H1 (cell line): ENCODE data around the gene FBXL17. TPM values are rescaled to one million over a fixed set of nuclear protein-coding genes. Genes with fewer than 3 reads are reported as not detected.
A peak's percentile ranks its signal among the peaks of the same experiment; 100 is the strongest.

Experiments used
- CTCF ChIA-PET: fragments of 300-600 bp; sonication (Branson Sonifier 250); formaldehyde crosslinking; loops from one replicate; lab custom pipeline; 2021; ENCODE audit not compliant: partially characterized antibody; lab: Charles Lee
- POLR2A ChIA-PET: fragments of 300-600 bp; sonication (Branson Sonifier 250); formaldehyde crosslinking; loops from one replicate; lab custom pipeline; 2021; ENCODE audit warnings: inconsistent platforms; ENCODE audit not compliant: partially characterized antibody; lab: Charles Lee
- DNase-seq, 2 experiments: peaks; one replicate each; pipeline versions ENCODE4 v3.0.0 to v3.0.0-alpha.2; 2010 to 2022; ENCODE audit warnings: low spot score in 2 of 2, low read depth in 1 of 2, mixed read lengths in 1 of 2
- FAIRE-seq: peaks from 2 replicates; lab custom pipeline; 2011; peaks lifted over from hg19 to GRCh38; lab: Jason Lieb, UNC
- H2AFZ ChIP-seq: 2 replicates; pipeline ENCODE4 v1.8.1; 2012; ENCODE audit warnings: low read length, inconsistent platforms
- H2AK5ac ChIP-seq: 2 replicates; pipeline ENCODE4 v1.6.1; 2013; ENCODE audit warnings: low read depth, low read length
- H2BK120ac ChIP-seq: replicated peaks from 2 replicates; pipeline ENCODE3; 2013; ENCODE audit warnings: low read depth, low read length, inconsistent platforms
- H2BK12ac ChIP-seq: 2 replicates; pipeline ENCODE4 v1.6.1; 2013; ENCODE audit warnings: low read depth, low read length
- H2BK15ac ChIP-seq: 2 replicates; pipeline ENCODE4 v1.6.1; 2013; ENCODE audit warnings: low read length
- H2BK20ac ChIP-seq: 2 replicates; pipeline ENCODE4 v1.6.1; 2013; ENCODE audit warnings: low read length
- H2BK5ac ChIP-seq: 2 replicates; pipeline ENCODE4 v1.6.1; 2013; ENCODE audit warnings: low read depth, low read length
- H3K14ac ChIP-seq: 2 replicates; pipeline ENCODE4 v1.6.1; 2013; ENCODE audit warnings: inconsistent platforms; ENCODE audit not compliant: insufficient read length
- H3K18ac ChIP-seq: 2 replicates; pipeline ENCODE4 v1.6.1; 2013; ENCODE audit warnings: low read length; ENCODE audit errors: extremely low read depth
- H3K23ac ChIP-seq: 2 replicates; pipeline ENCODE4 v1.6.1; 2013; ENCODE audit warnings: inconsistent platforms; ENCODE audit not compliant: insufficient read length
- H3K23me2 ChIP-seq: 2 replicates; pipeline ENCODE4 v1.6.1; 2013; ENCODE audit warnings: low read depth, low read length
- H3K27ac ChIP-seq: 2 replicates; pipeline ENCODE4 v1.6.1; 2011; ENCODE audit warnings: low read depth, low read length, inconsistent platforms
- H3K27me3 ChIP-seq, 4 experiments: replicated peaks in 1 of 4; 1 replicate in 1 of 4; 2 replicates in 3 of 4; pipeline versions ENCODE4 v1.6.1 to v1.8.1; 2011 to 2013; ENCODE audit warnings: low read length in 3 of 4, mild to moderate bottlenecking in 3 of 4, inconsistent platforms in 2 of 4, mixed read lengths in 2 of 4, moderate library complexity in 1 of 4; ENCODE audit not compliant: control insufficient read depth in 3 of 4, insufficient read depth in 3 of 4; ENCODE audit errors: extremely low read depth in 1 of 4
- H3K36me3 ChIP-seq, 4 experiments: 2 replicates each; pipeline versions ENCODE4 v1.6.1 to v1.8.1; 2011 to 2013; ENCODE audit warnings: mild to moderate bottlenecking in 4 of 4, low read length in 3 of 4, moderate library complexity in 2 of 4, control low read depth in 1 of 4, inconsistent platforms in 1 of 4; ENCODE audit not compliant: insufficient read depth in 4 of 4, control insufficient read depth in 2 of 4
- H3K4ac ChIP-seq: replicated peaks from 2 replicates; pipeline ENCODE3; 2013; ENCODE audit warnings: low read length, low read depth, mixed read lengths, inconsistent platforms; ENCODE audit not compliant: insufficient read length
- H3K4me1 ChIP-seq, 4 experiments: replicated peaks in 1 of 4; 1 replicate in 1 of 4; 2 replicates in 3 of 4; pipeline versions ENCODE4 v1.6.1 to v1.8.1; 2011 to 2013; ENCODE audit warnings: low read length in 3 of 4, inconsistent platforms in 2 of 4, mixed read lengths in 1 of 4; ENCODE audit not compliant: insufficient read depth in 4 of 4, control insufficient read depth in 3 of 4
- H3K4me2 ChIP-seq, 2 experiments: 2 replicates each; pipeline versions ENCODE4 v1.6.1 to v1.8.1; 2011 to 2013; ENCODE audit warnings: low read depth in 2 of 2, low read length in 2 of 2, control low read depth in 1 of 2, inconsistent platforms in 1 of 2, mild to moderate bottlenecking in 1 of 2; ENCODE audit not compliant: insufficient read depth in 1 of 2
- H3K4me3 ChIP-seq, 4 experiments: fragments of 200-600, 300-600 bp in 1 of 4; sonication (generic), shearing (Covaris generic), sonication (Bioruptor Twin) in 1 of 4; 2 replicates each; pipeline versions ENCODE4 v1.5.1 to v1.8.1; 2011 to 2016; ENCODE audit warnings: low read length in 4 of 4, low read depth in 3 of 4, control low read depth in 2 of 4, inconsistent platforms in 2 of 4, mild to moderate bottlenecking in 2 of 4, mixed read lengths in 1 of 4, moderate library complexity in 1 of 4; ENCODE audit not compliant: insufficient read depth in 2 of 4; ENCODE audit errors: extremely low read depth in 1 of 4
- H3K56ac ChIP-seq: replicated peaks from 2 replicates; pipeline ENCODE3; 2013; ENCODE audit warnings: low read depth, mild to moderate bottlenecking, mixed read lengths, low read length, inconsistent platforms; ENCODE audit not compliant: insufficient read length
- H3K79me1 ChIP-seq: 2 replicates; pipeline ENCODE4 v1.6.1; 2013; ENCODE audit warnings: low read depth, low read length, control low read depth
- H3K79me2 ChIP-seq, 2 experiments: 2 replicates each; pipeline versions ENCODE4 v1.6.1 to v1.8.1; 2012 to 2013; ENCODE audit warnings: low read length in 2 of 2, mild to moderate bottlenecking in 2 of 2, inconsistent platforms in 1 of 2; ENCODE audit not compliant: insufficient read depth in 2 of 2, control insufficient read depth in 1 of 2
- H3K9ac ChIP-seq, 4 experiments: replicated peaks in 1 of 4; 1 replicate in 1 of 4; 2 replicates in 3 of 4; pipeline versions ENCODE4 v1.6.1 to v1.8.1; 2011 to 2013; ENCODE audit warnings: low read depth in 3 of 4, low read length in 3 of 4, control low read depth in 2 of 4, mild to moderate bottlenecking in 2 of 4, moderate library complexity in 2 of 4, inconsistent platforms in 1 of 4; ENCODE audit errors: extremely low read depth in 1 of 4
- H3K9me3 ChIP-seq, 2 experiments: 2 replicates each; pipeline versions ENCODE4 v1.6.1 to v1.8.1; 2012 to 2013; ENCODE audit warnings: mild to moderate bottlenecking in 2 of 2, moderate library complexity in 2 of 2, control low read depth in 1 of 2, inconsistent platforms in 1 of 2, low read depth in 1 of 2, low read length in 1 of 2, mixed read lengths in 1 of 2; ENCODE audit not compliant: insufficient read depth in 2 of 2
- H4K20me1 ChIP-seq, 2 experiments: replicated peaks in 1 of 2; 2 replicates each; pipeline versions ENCODE3 to v1.8.1; 2011 to 2013; ENCODE audit warnings: inconsistent platforms in 2 of 2, low read length in 2 of 2, mild to moderate bottlenecking in 1 of 2; ENCODE audit not compliant: insufficient read depth in 2 of 2, control insufficient read depth in 1 of 2
- H4K5ac ChIP-seq: 2 replicates; pipeline ENCODE4 v1.6.1; 2013; ENCODE audit warnings: low read length, low read depth, mixed read lengths, inconsistent platforms; ENCODE audit not compliant: insufficient read length
- H4K8ac ChIP-seq: 2 replicates; pipeline ENCODE4 v1.8.0; 2013; ENCODE audit warnings: mild to moderate bottlenecking, moderate library complexity, low read length, inconsistent platforms; ENCODE audit not compliant: insufficient read depth; ENCODE audit errors: extremely low read depth
- H4K91ac ChIP-seq: replicated peaks from 2 replicates; pipeline ENCODE3; 2013; ENCODE audit warnings: low read length, mixed read lengths, inconsistent platforms; ENCODE audit not compliant: insufficient read length
- CBX5 ChIP-seq: fragments of 300-800, 300-1000 bp; sonication (generic); IDR thresholded peaks from 2 replicates; pipeline ENCODE4 v1.7.1; 2016; ENCODE audit warnings: antibody characterized with exemption, low read length, low read depth
- GABPA ChIP-seq: IDR thresholded peaks from 2 replicates; pipeline ENCODE4 v1.6.1; 2011; ENCODE audit warnings: mild to moderate bottlenecking, low read length, moderate library complexity, borderline replicate concordance; ENCODE audit not compliant: insufficient read depth
- HDAC6 ChIP-seq: IDR thresholded peaks from one replicate; pipeline ENCODE4 v1.7.1; 2012; ENCODE audit warnings: low read depth, mild to moderate bottlenecking, inconsistent platforms, low read length, moderate library complexity
- JUND ChIP-seq: IDR thresholded peaks from 2 replicates; pipeline ENCODE4 v1.6.1; 2011; ENCODE audit warnings: mild to moderate bottlenecking, improper control_type of control experiment, low read length
- KDM5A ChIP-seq: fragments of 200-600 bp; IDR thresholded peaks from 2 replicates; pipeline ENCODE4 v1.7.1; 2012; ENCODE audit warnings: mild to moderate bottlenecking, low read length, inconsistent platforms, mixed read lengths
- NANOG ChIP-seq: IDR thresholded peaks from 2 replicates; pipeline ENCODE4 v1.6.1; 2011; ENCODE audit warnings: low read length, low read depth, mild to moderate bottlenecking, inconsistent platforms; ENCODE audit not compliant: insufficient read depth, poor library complexity, severe bottlenecking
- RBBP5 ChIP-seq: IDR thresholded peaks from 2 replicates; pipeline ENCODE4 v1.7.1; 2012; ENCODE audit warnings: low read depth, mild to moderate bottlenecking, inconsistent platforms, low read length, moderate library complexity, borderline replicate concordance
- RNF2 ChIP-seq: fragments of 200-900, 300-1000 bp; sonication (generic); IDR thresholded peaks from 2 replicates; pipeline ENCODE4 v1.7.1; 2016; ENCODE audit warnings: borderline replicate concordance, low read depth, mild to moderate bottlenecking, antibody characterized with exemption, low read length; ENCODE audit not compliant: poor library complexity, severe bottlenecking; ENCODE audit errors: missing control alignments
- TCF12 ChIP-seq: IDR thresholded peaks from 2 replicates; pipeline ENCODE4 v1.6.1; 2011; ENCODE audit warnings: low read depth, mild to moderate bottlenecking, low read length
- TEAD4 ChIP-seq: IDR thresholded peaks from 2 replicates; pipeline ENCODE4 v1.6.1; 2012; ENCODE audit warnings: low read depth, low read length, inconsistent platforms, mixed read lengths
- USF2 ChIP-seq: IDR thresholded peaks from 2 replicates; pipeline ENCODE4 v1.6.1; 2011; ENCODE audit warnings: low read length, improper control_type of control experiment
- WGBS, 2 experiments: shearing (Covaris generic) in 1 of 2; methylation state at CpG; one replicate each; pipeline versions ENCODE4 v1.1.6 to v1.1.7; 2013 to 2015; ENCODE audit warnings: low lambda C conversion rate in 2 of 2, mixed read lengths in 2 of 2, inconsistent platforms in 1 of 2, low coverage in 1 of 2, missing lambda C conversion rate in 1 of 2; ENCODE audit not compliant: insufficient replicate concordance in 2 of 2, insufficient coverage in 1 of 2, insufficient read length in 1 of 2; ENCODE audit errors: extremely low coverage in 1 of 2, missing lambda C conversion rate in 1 of 2; 5-methylcytosine and 5-hydroxymethylcytosine counted together
- polyA plus RNA-seq, 7 experiments: library from polyadenylated mRNA; depleted of rRNA in 3 of 7; stranded (reverse) in 5 of 7; unstranded in 2 of 7; fragments of >200 nt in 5 of 7; fragments of 200-250 nt in 2 of 7; gene quantifications; 1 replicate in 5 of 7; 2 replicates in 1 of 7; 4 replicates in 1 of 7; pipeline versions ENCODE4 v1.2.1 to v1.2.3, GENCODE V29; 2011 to 2013; ENCODE audit warnings: missing spikeins in 2 of 7, mixed read lengths in 2 of 7
- total RNA-seq: library from RNA; stranded (reverse); fragmentation: NEBNext Ultra II Directional; extraction: Animal tissue kit (Norgen Biotek cat#: 25700); gene quantifications from 2 replicates; pipeline ENCODE4 v1.2.1, GENCODE V29; 2021

The FBXL17 gene
- total and polyA plus RNA-seq, 2 of the 8 experiments (the other 6 are each of a cell fraction or from before 2014, with no cell fraction given), result 0.35 to 4.3 TPM

GRCh38 chr5:107826311-107827000 lies 555.4 kb downstream of the FBXL17 start:
- no peak overlapping the region for H4K5ac ChIP-seq
- H2AK5ac ChIP-seq, result no peak overlapping the region
- H3K4ac ChIP-seq, result no peak overlapping the region
- no peak overlapping the region for H2AFZ ChIP-seq
- peak; percentile 95 for FAIRE-seq
- H3K9me3 ChIP-seq, result peaks cover 0 to 6% of the 10 kb centered on the region in 2 experiments; a peak in 1 of 4 replicates
- H2BK12ac ChIP-seq, result peak overlapping the region; percentile 78
- CTCF ChIA-PET, result no interaction called here
- no peak overlapping the region for H3K9ac ChIP-seq
- H2BK20ac ChIP-seq, result peak overlapping the region; percentile 56; the same call in 1 of the 2 replicates
- H3K18ac ChIP-seq, result no peak overlapping the region; the same call in 1 of the 2 replicates
- no peak overlapping the region for H3K56ac ChIP-seq
- peak overlapping the region; percentile 27 to 36; a peak in 3 of 4 replicates for H3K4me2 ChIP-seq
- no peaks in the 10 kb centered on the region for H3K36me3 ChIP-seq
- peak in 1 of 2 experiments; percentile 43 for DNase-seq
- H3K4me3 ChIP-seq, result no peak overlapping the region; a peak in 1 of 8 replicates
- no peak overlapping the region for H2BK15ac ChIP-seq
- peak overlapping the region; percentile 89; the same call in 1 of the 2 replicates for H2BK5ac ChIP-seq
- WGBS, 2 experiments, result 50% methylated on average over 6 of the region's 6 CpGs; no CpG with 5 or more reads in 1 of the 2 experiments
- H3K27ac ChIP-seq, result no peak overlapping the region
- H3K23ac ChIP-seq, result no peak overlapping the region
- no peaks in the 10 kb centered on the region for H3K79me2 ChIP-seq
- POLR2A ChIA-PET, result no interaction called here
- H2BK120ac ChIP-seq, result no peak overlapping the region
- H3K79me1 ChIP-seq, result no peaks in the 10 kb centered on the region
- no peak overlapping the region for H4K8ac ChIP-seq
- H4K91ac ChIP-seq, result peak overlapping the region; percentile 26
- no peaks in the 10 kb centered on the region for H3K27me3 ChIP-seq
- peaks cover 2 to 6% (median 3%) of the 10 kb centered on the region in 4 experiments; a peak in 4 of 7 replicates for H3K4me1 ChIP-seq
- H4K20me1 ChIP-seq, result no peaks in the 10 kb centered on the region
- H3K14ac ChIP-seq, result no peak overlapping the region
- peaks cover 2% of the 10 kb centered on the region; the same call in 1 of the 2 replicates for H3K23me2 ChIP-seq
- TF ChIP-seq RBBP5 (no peak), JUND (no peak), NANOG (peak; percentile 53), RNF2 (no peak), CBX5 (no peak), TEAD4 (peak; percentile 99), TCF12 (peak; percentile 62; the same call in 1 of the 2 replicates), HDAC6 (no peak), KDM5A (no peak), GABPA (no peak), USF2 (no peak)
